Bronchial epithelial cell (primary cell): ENCODE measurements around the gene ZNF296. TPM values are rescaled to one million over a fixed set of nuclear protein-coding genes. Genes with fewer than 3 reads are reported as not detected.

ENCODE experiments used
- DNase-seq: peaks from one replicate; pipeline ENCODE4 v3.0.0-alpha.2; 2010; ENCODE audit warnings: low read depth
- FAIRE-seq: peaks from 2 replicates; lab custom pipeline; 2011; peaks lifted over from hg19 to GRCh38; lab: Jason Lieb, UNC
- H3K27me3 ChIP-seq: 2 replicates; pipeline ENCODE4 v1.5.1; 2011; ENCODE audit warnings: low read length; ENCODE audit not compliant: control insufficient read depth, insufficient read depth
- H3K36me3 ChIP-seq: 2 replicates; pipeline ENCODE4 v1.5.1; 2011; ENCODE audit warnings: low read length; ENCODE audit not compliant: control insufficient read depth, insufficient read depth
- H3K4me3 ChIP-seq: 2 replicates; pipeline ENCODE4 v1.5.1; 2011; ENCODE audit warnings: mild to moderate bottlenecking, low read depth, low read length, control low read depth
- total RNA-seq: library from RNA; depleted of rRNA; stranded (reverse); fragments of >200 nt; gene quantifications from 2 replicates; pipeline ENCODE4 v1.2.1, GENCODE V29; 2014
- TF ChIP-seq, protein P1 (sequence below): IDR thresholded peaks from 2 replicates; pipeline ENCODE4 v1.5.1; 2011; ENCODE audit warnings: mild to moderate bottlenecking, moderate library complexity, low read length, control low read depth, inconsistent platforms; ENCODE audit not compliant: insufficient read depth, severe bottlenecking

The ZNF296 gene
- total RNA-seq, 1 donor from 2014 or later = under 0.01 TPM

DNA sequence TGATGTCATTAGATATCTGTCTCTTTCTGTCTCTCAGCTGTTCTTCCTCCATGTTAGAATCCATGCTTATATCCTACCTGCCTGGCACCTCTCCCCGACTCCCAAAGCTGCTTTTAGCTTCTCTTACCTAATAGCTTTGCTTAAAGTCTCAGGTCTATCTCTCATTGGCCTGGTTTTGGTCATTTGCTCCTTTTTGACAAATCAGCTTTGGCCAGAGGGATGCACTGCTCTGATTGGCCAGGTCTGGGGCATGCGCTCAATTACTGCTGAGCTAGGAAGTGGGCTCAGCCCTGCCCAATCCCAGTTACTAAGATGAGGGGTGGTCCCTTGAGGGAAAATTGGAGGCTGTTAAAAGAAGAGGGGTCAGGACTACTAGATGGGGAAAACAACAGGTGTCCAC lies 48.9 kb downstream of the ZNF296 start:
- Histone ChIP-seq H3K27me3 (no peaks in the 10 kb centered on the region), H3K36me3 (peaks cover 2% of the 10 kb centered on the region), H3K4me3 (no peak overlapping the region)
- FAIRE-seq (no peak), DNase-seq (no peak)
- TF ChIP-seq, protein P1, sequence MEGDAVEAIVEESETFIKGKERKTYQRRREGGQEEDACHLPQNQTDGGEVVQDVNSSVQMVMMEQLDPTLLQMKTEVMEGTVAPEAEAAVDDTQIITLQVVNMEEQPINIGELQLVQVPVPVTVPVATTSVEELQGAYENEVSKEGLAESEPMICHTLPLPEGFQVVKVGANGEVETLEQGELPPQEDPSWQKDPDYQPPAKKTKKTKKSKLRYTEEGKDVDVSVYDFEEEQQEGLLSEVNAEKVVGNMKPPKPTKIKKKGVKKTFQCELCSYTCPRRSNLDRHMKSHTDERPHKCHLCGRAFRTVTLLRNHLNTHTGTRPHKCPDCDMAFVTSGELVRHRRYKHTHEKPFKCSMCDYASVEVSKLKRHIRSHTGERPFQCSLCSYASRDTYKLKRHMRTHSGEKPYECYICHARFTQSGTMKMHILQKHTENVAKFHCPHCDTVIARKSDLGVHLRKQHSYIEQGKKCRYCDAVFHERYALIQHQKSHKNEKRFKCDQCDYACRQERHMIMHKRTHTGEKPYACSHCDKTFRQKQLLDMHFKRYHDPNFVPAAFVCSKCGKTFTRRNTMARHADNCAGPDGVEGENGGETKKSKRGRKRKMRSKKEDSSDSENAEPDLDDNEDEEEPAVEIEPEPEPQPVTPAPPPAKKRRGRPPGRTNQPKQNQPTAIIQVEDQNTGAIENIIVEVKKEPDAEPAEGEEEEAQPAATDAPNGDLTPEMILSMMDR = no peak

DNA sequence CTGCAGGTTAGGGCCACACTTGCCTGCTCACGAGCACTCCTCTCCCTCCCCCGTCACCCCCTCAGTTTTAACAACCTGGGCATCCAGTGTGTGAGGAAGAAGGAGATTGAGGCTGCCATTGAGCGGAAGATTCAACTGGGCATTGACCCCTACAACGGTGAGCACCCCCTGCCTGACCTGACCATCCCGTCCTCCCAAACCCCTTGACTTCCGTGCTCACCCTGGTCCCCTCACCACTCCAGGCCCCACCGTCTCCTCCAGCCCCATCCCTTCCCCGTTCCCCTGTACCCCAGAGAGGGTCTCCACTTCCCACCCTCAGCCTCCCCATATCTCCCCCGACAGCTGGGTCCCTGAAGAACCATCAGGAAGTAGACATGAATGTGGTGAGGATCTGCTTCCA lies 51.0 kb downstream of the ZNF296 start:
- Histone ChIP-seq H3K27me3 (no peaks in the 10 kb centered on the region), H3K4me3 (no peak overlapping the region), H3K36me3 (peaks cover 3% of the 10 kb centered on the region)
- no peak for DNase-seq
- TF ChIP-seq, protein P1 = no peak
- no peak for FAIRE-seq

DNA sequence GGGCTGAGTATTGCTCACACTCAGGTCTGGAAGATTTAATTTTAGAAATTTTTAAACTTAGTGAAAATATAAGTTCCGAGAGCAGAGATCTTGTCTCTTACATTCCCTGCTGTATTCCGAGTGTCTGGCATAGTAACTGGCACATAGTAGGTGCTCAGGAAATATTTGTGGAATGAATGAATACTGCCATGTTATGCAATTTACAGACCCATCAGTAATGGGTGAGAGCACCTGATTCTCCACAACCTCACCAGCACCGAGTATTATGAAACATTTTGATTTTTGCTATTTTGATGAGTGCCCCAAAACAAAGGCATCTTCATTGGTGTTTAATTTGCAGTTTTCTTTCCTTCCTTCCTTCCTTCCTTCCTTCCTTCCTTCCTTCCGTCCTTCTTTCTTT lies 53.2 kb downstream of the ZNF296 start:
- TF ChIP-seq, protein P1 = no peak
- Histone ChIP-seq H3K4me3 (no peak overlapping the region), H3K36me3 (peaks cover 2% of the 10 kb centered on the region), H3K27me3 (no peaks in the 10 kb centered on the region)
- DNase-seq (no peak), FAIRE-seq (no peak)

DNA sequence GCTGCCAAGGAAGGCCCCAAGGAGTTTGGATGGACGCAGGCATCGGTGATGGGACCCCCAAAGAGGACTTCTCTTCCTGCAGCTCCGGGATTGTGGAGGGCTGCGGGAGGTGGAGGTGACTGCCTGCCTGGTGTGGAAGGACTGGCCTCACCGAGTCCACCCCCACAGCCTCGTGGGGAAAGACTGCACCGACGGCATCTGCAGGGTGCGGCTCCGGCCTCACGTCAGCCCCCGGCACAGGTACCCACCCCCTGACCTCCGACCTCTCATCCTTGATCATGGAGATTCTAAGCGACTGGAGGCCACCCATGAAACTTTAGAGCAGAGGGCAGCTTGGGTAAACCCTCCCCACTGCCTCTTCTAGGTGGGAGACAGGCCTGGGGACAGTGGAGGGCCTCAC lies 54.3 kb downstream of the ZNF296 start:
- DNase-seq = no peak
- FAIRE-seq = no peak
- TF ChIP-seq, protein P1 = no peak
- no peak overlapping the region for H3K4me3 ChIP-seq
- no peaks in the 10 kb centered on the region for H3K27me3 ChIP-seq
- peaks cover 2% of the 10 kb centered on the region for H3K36me3 ChIP-seq

Other genes with a start within 250 kb of the ZNF296 start
- 30.3 and 66.6 TPM in 2 replicates for gene NECTIN2, start 230.2 kb downstream of the ZNF296 start, total RNA-seq
- 47.6 and 82.9 TPM in 2 replicates for gene TOMM40, start 185.2 kb downstream of the ZNF296 start, total RNA-seq
- gene APOE, start 170.7 kb downstream of the ZNF296 start, total RNA-seq = 14.0 and 19.2 TPM in 2 replicates
- 0.26 and 0.79 TPM in 2 replicates for gene APOC1, start 161.9 kb downstream of the ZNF296 start, total RNA-seq
- gene APOC4, start 134.2 kb downstream of the ZNF296 start, total RNA-seq = not detected in 2 replicates
- gene APOC2, start 130.4 kb downstream of the ZNF296 start, total RNA-seq = not detected in 2 replicates
- gene CLPTM1, start 121.1 kb downstream of the ZNF296 start, total RNA-seq = 17.9 and 24.2 TPM in 2 replicates
- gene RELB, start 75.0 kb downstream of the ZNF296 start, total RNA-seq = 2.1 and 3.7 TPM in 2 replicates
- gene CLASRP, start 37.4 kb downstream of the ZNF296 start, total RNA-seq = 12.5 and 19.2 TPM in 2 replicates
- 21.3 and 23.2 TPM in 2 replicates for gene GEMIN7, start 2.8 kb upstream of the ZNF296 start, total RNA-seq
- 19.2 and 19.5 TPM in 2 replicates for gene PPP1R37, start 16.7 kb upstream of the ZNF296 start, total RNA-seq
- 0.53 and 1.0 TPM in 2 replicates for gene NKPD1, start 84.5 kb upstream of the ZNF296 start, total RNA-seq
- gene TRAPPC6A, start 101.8 kb upstream of the ZNF296 start, total RNA-seq = 11.4 and 24.5 TPM in 2 replicates
- gene BLOC1S3, start 102.3 kb upstream of the ZNF296 start, total RNA-seq = 5.3 and 5.5 TPM in 2 replicates
- gene EXOC3L2, start 168.9 kb upstream of the ZNF296 start, total RNA-seq = not detected in 2 replicates
- 10.8 and 14.8 TPM in 2 replicates for gene MARK4, start 174.8 kb upstream of the ZNF296 start, total RNA-seq
- gene CKM, start 246.4 kb upstream of the ZNF296 start, total RNA-seq = under 0.01 TPM in 1 of 2 replicates, not detected in the other